Breast epithelium (tissue), 4 donors: ENCODE results near the gene GPR37L1. TPM values are rescaled to one million over a fixed set of nuclear protein-coding genes. Genes with fewer than 3 reads are reported as not detected.
"Not testable (repeated sequence)": the region's sequence is repeated elsewhere in the genome, so short reads cannot be mapped to it uniquely, and the experiment has no call there.

Experiments
- DNase-seq, 2 donors: peaks; one replicate each; pipeline ENCODE4 v3.0.0-alpha.2; 2019; ENCODE audit warnings: low spot score in 2 of 2
- H3K27ac ChIP-seq, 2 donors: fragments of 200-600 bp; sonication (generic) in 1 of 2; one replicate each; pipeline ENCODE4 v1.5.1; 2016 to 2019; ENCODE audit warnings: mild to moderate bottlenecking in 1 of 2
- H3K27me3 ChIP-seq, 2 donors: fragments of 200-600 bp; sonication (generic) in 1 of 2; one replicate each; pipeline versions ENCODE4 v1.5.1 to v1.6.0; 2017 to 2019; ENCODE audit warnings: control low read depth in 1 of 2, mild to moderate bottlenecking in 1 of 2
- H3K36me3 ChIP-seq: fragments of 200-600 bp; one replicate; pipeline ENCODE4 v1.5.1; 2019
- H3K4me1 ChIP-seq, 2 donors: fragments of 200-600 bp; sonication (generic); one replicate each; pipeline ENCODE4 v1.5.1; 2016 to 2019; ENCODE audit warnings: control low read depth in 1 of 2
- H3K4me3 ChIP-seq, 3 donors: fragments of 200-600 bp; sonication (generic); 1 replicate in 2 of 3; 2 replicates in 1 of 3; pipeline ENCODE4 v1.5.1; 2016 to 2019; ENCODE audit warnings: mild to moderate bottlenecking in 3 of 3, moderate library complexity in 2 of 3
- H3K9me3 ChIP-seq, 2 donors: fragments of 200-600 bp; sonication (generic) in 1 of 2; one replicate each; pipeline ENCODE4 v1.5.1; 2016 to 2019; ENCODE audit warnings: control low read depth in 1 of 2
- POLR2A ChIP-seq: fragments of 450-650 bp; IDR thresholded peaks from one replicate; pipeline ENCODE4 v1.6.1; 2016; ENCODE audit warnings: antibody characterized with exemption, mild to moderate bottlenecking, moderate library complexity
- POLR2AphosphoS5 ChIP-seq, 3 donors: sonication (generic); formaldehyde crosslinking; IDR thresholded peaks; one replicate each; pipeline ENCODE4 v1.6.1; 2017; ENCODE audit warnings: antibody characterized with exemption in 3 of 3
- intact Hi-C: fragments of 100-400 bp; cut with DNase I; formaldehyde crosslinking; loops from one replicate; pipeline ENCODE4 v1.15.1; 2023; ENCODE audit warnings: low total_unique reads
- total RNA-seq, 3 donors: library from RNA; depleted of rRNA; stranded (reverse); fragments of >200 nt; gene quantifications; one replicate each; pipeline ENCODE4 v1.1.0, GENCODE V29; 2016
- TF ChIP-seq, protein P1 (sequence below), 3 donors: fragments of 450-650 bp; IDR thresholded peaks; one replicate each; pipeline ENCODE4 v1.5.1; 2016 to 2017; ENCODE audit warnings: antibody characterized with exemption in 3 of 3, mild to moderate bottlenecking in 3 of 3, moderate library complexity in 3 of 3

Gene GPR37L1
- total RNA-seq, 3 donors from 2014 or later, result not detected

DNA sequence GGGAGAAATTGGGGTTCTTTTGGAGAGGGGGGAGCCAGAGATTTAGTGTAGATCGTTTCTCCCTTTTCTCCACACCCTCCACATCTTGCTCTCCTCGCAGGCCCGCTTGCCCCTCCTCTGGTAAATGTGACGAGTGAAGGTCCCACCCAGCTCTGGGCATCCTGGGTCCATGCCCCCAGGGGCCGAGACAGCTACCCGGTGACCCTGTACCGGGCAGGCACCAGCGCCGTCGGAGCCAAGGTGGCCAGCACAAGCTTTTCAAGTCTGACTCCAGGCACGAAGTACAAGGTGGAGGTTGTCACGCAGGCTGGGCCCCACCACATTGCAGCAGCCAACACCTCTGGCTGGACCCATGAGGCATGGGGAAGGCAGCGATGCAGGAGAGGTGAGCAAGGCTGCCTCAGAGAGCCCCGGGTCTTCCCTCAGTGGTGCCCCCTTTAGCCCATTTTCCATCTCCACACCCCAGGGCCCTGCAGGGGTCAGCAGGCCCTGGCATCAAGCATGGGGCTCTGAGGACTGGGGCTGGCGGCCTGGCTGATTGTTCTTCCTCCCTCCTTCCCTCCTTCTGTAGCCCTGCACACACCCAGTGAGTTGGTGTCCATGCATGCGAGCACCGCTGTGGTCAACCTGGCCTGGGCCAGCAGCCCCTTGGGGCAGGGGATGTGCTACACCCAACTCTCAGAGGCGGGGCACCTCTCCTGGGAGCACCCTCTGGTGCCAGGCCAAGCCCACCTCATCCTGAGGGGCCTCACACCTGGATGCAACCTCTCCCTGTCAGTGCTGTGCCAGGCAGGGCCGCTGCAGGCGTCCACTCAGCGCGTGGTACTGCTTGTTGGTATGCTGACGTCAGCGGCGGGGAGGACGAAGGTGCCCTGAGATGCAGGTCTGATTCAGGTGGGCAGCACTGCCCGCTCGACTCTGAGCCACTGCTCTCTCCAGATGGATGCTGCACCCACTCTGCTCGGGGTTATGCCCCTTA lies 54.5 kb downstream of the GPR37L1 start:
- intact Hi-C loops, result no loop called here
- Histone ChIP-seq H3K36me3 (no peaks in the 10 kb centered on the region), H3K9me3 (no peaks in the 10 kb centered on the region), H3K27me3 (no peaks in the 10 kb centered on the region), H3K4me1 (no peaks in the 10 kb centered on the region), H3K27ac (no peak overlapping the region), H3K4me3 (no peak overlapping the region)
- TF ChIP-seq POLR2AphosphoS5 (IDR thresholded peaks at IDR 0.05), result no peak
- TF ChIP-seq, protein P1, sequence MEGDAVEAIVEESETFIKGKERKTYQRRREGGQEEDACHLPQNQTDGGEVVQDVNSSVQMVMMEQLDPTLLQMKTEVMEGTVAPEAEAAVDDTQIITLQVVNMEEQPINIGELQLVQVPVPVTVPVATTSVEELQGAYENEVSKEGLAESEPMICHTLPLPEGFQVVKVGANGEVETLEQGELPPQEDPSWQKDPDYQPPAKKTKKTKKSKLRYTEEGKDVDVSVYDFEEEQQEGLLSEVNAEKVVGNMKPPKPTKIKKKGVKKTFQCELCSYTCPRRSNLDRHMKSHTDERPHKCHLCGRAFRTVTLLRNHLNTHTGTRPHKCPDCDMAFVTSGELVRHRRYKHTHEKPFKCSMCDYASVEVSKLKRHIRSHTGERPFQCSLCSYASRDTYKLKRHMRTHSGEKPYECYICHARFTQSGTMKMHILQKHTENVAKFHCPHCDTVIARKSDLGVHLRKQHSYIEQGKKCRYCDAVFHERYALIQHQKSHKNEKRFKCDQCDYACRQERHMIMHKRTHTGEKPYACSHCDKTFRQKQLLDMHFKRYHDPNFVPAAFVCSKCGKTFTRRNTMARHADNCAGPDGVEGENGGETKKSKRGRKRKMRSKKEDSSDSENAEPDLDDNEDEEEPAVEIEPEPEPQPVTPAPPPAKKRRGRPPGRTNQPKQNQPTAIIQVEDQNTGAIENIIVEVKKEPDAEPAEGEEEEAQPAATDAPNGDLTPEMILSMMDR (IDR thresholded peaks at IDR 0.05), result no peak
- no peak for DNase-seq

DNA sequence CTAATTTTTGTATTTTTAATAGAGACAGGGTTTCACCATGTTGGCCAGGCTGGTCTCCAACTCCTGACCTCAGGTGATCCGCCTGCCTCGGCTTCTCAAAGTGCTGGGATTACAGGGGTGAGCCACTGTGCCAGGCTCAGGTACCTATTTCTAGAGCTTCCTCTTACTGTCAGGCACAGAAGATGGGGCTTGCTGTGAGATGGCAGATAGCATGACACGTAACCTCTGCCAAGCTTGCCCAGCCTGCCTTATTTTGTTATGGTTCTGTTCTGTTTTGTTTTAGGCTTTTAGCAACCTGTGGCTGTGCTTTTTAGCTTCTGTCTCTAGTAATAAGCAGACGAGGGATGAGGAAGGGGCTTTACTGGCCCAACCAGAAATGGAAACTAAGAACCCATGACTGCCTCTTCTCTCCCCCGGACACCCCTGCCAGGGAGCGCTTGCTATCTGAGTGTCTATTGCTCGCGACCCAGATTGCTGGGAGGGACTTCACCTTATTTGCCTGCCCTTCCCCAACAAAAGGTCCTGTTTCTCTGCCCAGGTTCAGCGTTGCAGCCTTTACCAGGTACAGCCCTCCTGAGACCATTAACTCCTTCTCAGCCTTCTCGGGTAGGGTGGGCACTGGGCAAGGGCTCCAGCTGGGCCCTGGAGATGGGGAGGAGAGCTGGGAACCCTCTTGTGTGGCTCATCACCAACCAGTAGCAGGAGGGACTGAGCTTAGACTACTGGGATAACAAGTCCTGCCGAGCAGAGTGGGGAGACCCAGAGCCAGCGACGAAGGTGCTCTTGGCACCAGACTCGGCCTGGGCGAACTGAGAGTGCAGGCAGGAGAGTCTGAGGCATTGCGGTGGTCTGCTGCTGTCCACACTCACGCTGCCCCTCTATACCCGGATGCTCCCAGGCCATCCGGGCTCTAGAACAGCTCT lies 57.4 kb downstream of the GPR37L1 start:
- Histone ChIP-seq H3K4me3 (no peak overlapping the region), H3K27me3 (no peaks in the 10 kb centered on the region), H3K9me3 (no peaks in the 10 kb centered on the region), H3K27ac (no peak overlapping the region), H3K4me1 (no peaks in the 10 kb centered on the region), H3K36me3 (no peaks in the 10 kb centered on the region)
- no peak for DNase-seq
- TF ChIP-seq POLR2AphosphoS5 (IDR thresholded peaks at IDR 0.05), result no peak
- TF ChIP-seq, protein P1 (IDR thresholded peaks at IDR 0.05), result no peak
- TF ChIP-seq POLR2A, result no peak
- intact Hi-C loops, result loop anchor here (10.0 kb wide), 1 partner anchor 1255 kb away; no protein-coding TSS in a partner anchor

DNA sequence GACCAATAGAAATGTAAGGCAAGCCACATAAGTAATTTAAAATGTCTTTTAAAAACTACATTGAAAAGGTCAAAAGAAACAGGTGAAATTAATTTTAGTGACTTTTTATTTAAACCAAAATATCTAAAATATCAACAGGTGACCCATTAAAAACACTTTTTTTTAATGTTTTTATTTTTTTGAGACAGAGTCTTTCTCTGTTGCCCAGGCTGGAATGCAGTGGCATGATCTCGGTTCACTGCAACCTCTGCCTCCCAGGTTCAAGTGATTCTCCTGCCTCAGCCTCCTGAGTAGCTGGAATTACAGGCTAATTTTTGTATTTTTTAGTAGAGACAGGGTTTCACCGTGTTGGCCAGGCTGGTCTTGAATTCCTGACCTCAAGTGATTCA lies 58.0 kb downstream of the GPR37L1 start:
- DNase-seq, H3K9me3 ChIP-seq, H3K4me1 ChIP-seq, H3K27me3 ChIP-seq, H3K36me3 ChIP-seq, H3K27ac ChIP-seq, H3K4me3 ChIP-seq: not testable (repeated sequence)
- intact Hi-C loops, result loop anchor here (10.0 kb wide), 1 partner anchor 1256 kb away; no protein-coding TSS in a partner anchor

DNA sequence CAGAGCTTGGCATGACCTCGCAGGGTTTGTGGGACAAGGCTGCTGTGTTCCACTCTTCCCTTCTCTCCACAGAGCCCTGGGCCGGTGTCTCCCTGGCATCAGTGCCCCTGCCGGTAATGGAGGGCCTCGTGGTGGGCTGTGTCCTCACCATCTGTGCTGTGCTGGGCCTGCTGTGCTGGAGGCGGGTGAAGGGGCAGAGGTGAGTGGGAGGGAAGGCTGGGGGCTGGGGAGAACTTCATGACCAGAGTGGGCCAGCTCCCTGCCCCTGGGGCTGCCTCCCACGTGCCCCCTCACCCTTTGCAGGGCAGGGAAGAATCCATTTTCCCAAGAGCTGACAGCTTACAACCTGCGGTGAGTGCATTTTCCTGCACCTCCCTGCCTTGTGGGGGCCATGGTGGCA lies 58.9 kb downstream of the GPR37L1 start:
- Histone ChIP-seq H3K4me3 (no peak overlapping the region), H3K9me3 (no peaks in the 10 kb centered on the region), H3K27me3 (no peaks in the 10 kb centered on the region), H3K27ac (no peak overlapping the region), H3K4me1 (no peaks in the 10 kb centered on the region), H3K36me3 (no peaks in the 10 kb centered on the region)
- no peak for DNase-seq
- intact Hi-C loops, result loop anchor here (10.0 kb wide), 1 partner anchor 1257 kb away; no protein-coding TSS in a partner anchor
- TF ChIP-seq POLR2AphosphoS5 (IDR thresholded peaks at IDR 0.05) (no peak), POLR2A (no peak)
- TF ChIP-seq, protein P1 (IDR thresholded peaks at IDR 0.05), result no peak

DNA sequence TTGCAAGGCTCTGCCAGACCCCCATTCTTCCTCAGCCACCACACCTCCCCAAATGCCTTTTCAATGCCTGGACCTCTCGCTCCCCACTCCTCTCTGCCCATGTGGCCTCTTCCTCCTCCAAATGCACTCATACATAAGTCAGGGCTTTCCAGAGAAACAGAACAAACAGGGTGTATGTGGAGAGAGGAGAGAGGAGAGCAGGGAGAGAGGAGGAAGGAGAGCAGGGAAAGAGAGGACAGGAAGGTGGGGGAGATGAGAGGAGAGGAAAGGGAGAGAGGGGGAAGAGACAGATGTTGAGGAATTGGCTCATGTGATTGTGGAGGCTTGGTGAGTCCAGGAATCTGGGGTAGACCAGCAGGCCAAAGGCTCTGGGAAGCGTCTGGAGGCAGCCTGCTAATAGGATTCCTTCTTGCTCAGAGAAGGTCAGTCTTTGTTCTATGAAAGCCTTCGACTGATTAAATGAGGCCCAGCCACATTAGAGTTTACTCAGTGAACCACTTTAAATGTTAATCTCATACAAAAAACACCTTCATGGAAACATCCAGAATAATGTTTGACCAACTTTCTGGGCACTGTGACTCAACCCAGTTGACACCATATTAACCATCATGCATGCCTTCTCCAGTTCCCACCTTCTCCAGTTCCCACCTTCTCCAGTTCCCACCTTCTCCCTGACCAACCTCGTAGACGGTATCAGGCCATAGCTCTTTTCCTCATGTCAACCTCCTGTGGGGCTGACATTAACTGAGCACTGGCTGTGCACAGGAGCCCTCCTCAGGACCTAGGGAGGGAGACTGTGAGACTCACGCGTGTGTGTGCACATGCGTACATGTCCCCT lies 59.5 kb downstream of the GPR37L1 start:
- H3K9me3 ChIP-seq, result no peaks in the 10 kb centered on the region
- H3K4me1 ChIP-seq, result no peaks in the 10 kb centered on the region
- no peak overlapping the region for H3K27ac ChIP-seq
- no peaks in the 10 kb centered on the region for H3K36me3 ChIP-seq
- intact Hi-C loops, result loop anchor here (10.0 kb wide), 1 partner anchor 1257 kb away; no protein-coding TSS in a partner anchor
- H3K27me3 ChIP-seq, result no peaks in the 10 kb centered on the region
- DNase-seq, result no peak
- TF ChIP-seq POLR2A, result no peak
- TF ChIP-seq POLR2AphosphoS5 (IDR thresholded peaks at IDR 0.05), result no peak
- TF ChIP-seq, protein P1 (IDR thresholded peaks at IDR 0.05), result no peak
- H3K4me3 ChIP-seq, result no peak overlapping the region
